Lower lobe of right lung (tissue), 2 donors: Measurements from ENCODE around the gene BRCA1. TPM values are rescaled to one million over a fixed set of nuclear protein-coding genes. Genes with fewer than 3 reads are reported as not detected.
"Not testable (repeated sequence)": the region's sequence is repeated elsewhere in the genome, so short reads cannot be mapped to it uniquely, and the experiment has no call there.

ENCODE experiments used
- ATAC-seq, 2 donors: fragments of 200-7000 bp; cut with Tn5 transposase; one replicate each; pipeline ENCODE4 v1.9.1; 2020 to 2022; ENCODE audit warnings: mild to moderate bottlenecking in 2 of 2, moderate library complexity in 2 of 2
- DNase-seq: peaks from one replicate; pipeline ENCODE4 v3.0.0-alpha.2; 2020
- H3K27ac ChIP-seq: fragments of 200-600 bp; one replicate; pipeline ENCODE4 v1.8.0; 2022
- H3K27me3 ChIP-seq: fragments of 200-600 bp; one replicate; pipeline ENCODE4 v1.8.0; 2022; ENCODE audit warnings: low read depth
- H3K36me3 ChIP-seq: fragments of 200-600 bp; one replicate; pipeline ENCODE4 v1.8.0; 2022; ENCODE audit warnings: mild to moderate bottlenecking
- H3K4me1 ChIP-seq: fragments of 200-600 bp; one replicate; pipeline ENCODE4 v1.8.0; 2022
- H3K4me3 ChIP-seq: fragments of 200-600 bp; one replicate; pipeline ENCODE4 v1.8.0; 2022; ENCODE audit warnings: mild to moderate bottlenecking
- H3K9me3 ChIP-seq: fragments of 200-600 bp; one replicate; pipeline ENCODE4 v1.8.0; 2022
- CTCF ChIP-seq: fragments of 200-600 bp; IDR thresholded peaks from one replicate; pipeline ENCODE4 v1.8.0; 2022; ENCODE audit warnings: antibody characterized with exemption, mild to moderate bottlenecking
- intact Hi-C: fragments of 100-400 bp; cut with DNase I; formaldehyde crosslinking; loops from one replicate; pipeline ENCODE4 v1.11.0; 2022
- total RNA-seq: library from RNA; stranded (reverse); fragmentation: NEBNext Ultra II Directional; extraction: Animal tissue kit (Norgen Biotek cat#: 25700); gene quantifications from one replicate; pipeline ENCODE4 v1.2.1, GENCODE V29; 2021
- donor health status: DM: no; HTN: yes; CAD: no; lungs with severe emphysema.

The BRCA1 gene
- total RNA-seq, 1 donor from 2014 or later: 7.4 TPM

- Histone ChIP-seq H3K4me3 (no peak overlapping the region), H3K36me3 (no peaks in the 10 kb centered on the region), H3K9me3 (no peaks in the 10 kb centered on the region), H3K27me3 (no peaks in the 10 kb centered on the region), H3K4me1 (no peaks in the 10 kb centered on the region), H3K27ac (no peak overlapping the region)
- intact Hi-C loops: no loop called here
- ATAC-seq (no peak), DNase-seq (no peak)
- TF ChIP-seq CTCF: no peak
These were observed 20.0 kb downstream of the BRCA1 start for GRCh38 chr17:43105146-43105545.

GRCh38 chr17:43104665-43105064, 20.5 kb downstream of the BRCA1 start:
- Histone ChIP-seq H3K4me1 (no peaks in the 10 kb centered on the region), H3K27me3 (no peaks in the 10 kb centered on the region), H3K36me3 (no peaks in the 10 kb centered on the region), H3K27ac (no peak overlapping the region), H3K9me3 (no peaks in the 10 kb centered on the region), H3K4me3 (no peak overlapping the region)
- intact Hi-C loops: no loop called here
- TF ChIP-seq CTCF: no peak
- ATAC-seq: peak in 1 of 2 donors; percentile 70
- no peak for DNase-seq

- DNase-seq, H3K36me3 ChIP-seq, H3K27ac ChIP-seq, H3K27me3 ChIP-seq, H3K4me1 ChIP-seq, H3K4me3 ChIP-seq, ATAC-seq, H3K9me3 ChIP-seq, intact Hi-C loops: not testable (repeated sequence)
These were observed 29.8 kb downstream of the BRCA1 start for GRCh38 chr17:43095364-43095763.

- no peak for TF ChIP-seq CTCF
- ATAC-seq (no peak), DNase-seq (no peak)
- peaks cover 4% of the 10 kb centered on the region for H3K36me3 ChIP-seq
- H3K4me3 ChIP-seq: no peak overlapping the region
- no peaks in the 10 kb centered on the region for H3K27me3 ChIP-seq
- no peaks in the 10 kb centered on the region for H3K9me3 ChIP-seq
- H3K27ac ChIP-seq: no peak overlapping the region
- intact Hi-C loops: no loop called here
- no peaks in the 10 kb centered on the region for H3K4me1 ChIP-seq
These were observed 30.9 kb downstream of the BRCA1 start for GRCh38 chr17:43094129-43094835.

GRCh38 chr17:43092901-43093300, 32.3 kb downstream of the BRCA1 start:
- intact Hi-C loops: no loop called here
- Histone ChIP-seq H3K36me3 (peaks cover 4% of the 10 kb centered on the region), H3K9me3 (no peaks in the 10 kb centered on the region), H3K27ac (no peak overlapping the region), H3K27me3 (no peaks in the 10 kb centered on the region), H3K4me1 (no peaks in the 10 kb centered on the region), H3K4me3 (no peak overlapping the region)
- no peak for ATAC-seq
- no peak for TF ChIP-seq CTCF
- DNase-seq: no peak

GRCh38 chr17:43090022-43090421, 35.1 kb downstream of the BRCA1 start:
- no peak for TF ChIP-seq CTCF
- no peaks in the 10 kb centered on the region for H3K27me3 ChIP-seq
- intact Hi-C loops: no loop called here
- no peak overlapping the region for H3K4me3 ChIP-seq
- peaks cover 4% of the 10 kb centered on the region for H3K36me3 ChIP-seq
- H3K9me3 ChIP-seq: no peaks in the 10 kb centered on the region
- H3K27ac ChIP-seq: no peak overlapping the region
- H3K4me1 ChIP-seq: no peaks in the 10 kb centered on the region
- DNase-seq (no peak), ATAC-seq (no peak)
